Hepatocyte (in vitro differentiated cells): ENCODE measurements around the gene HIBADH. TPM values are rescaled to one million over a fixed set of nuclear protein-coding genes. Genes with fewer than 3 reads are reported as not detected.

ENCODE experiments used
- DNase-seq: peaks from one replicate; pipeline ENCODE4 v3.0.0-alpha.2; 2016; ENCODE audit warnings: low spot score
- H2AFZ ChIP-seq: fragments of 200-600 bp; sonication (generic); 2 replicates; pipeline ENCODE4 v1.6.0; 2016; ENCODE audit warnings: antibody characterized with exemption, mild to moderate bottlenecking
- H3K27ac ChIP-seq: fragments of 200-600 bp; sonication (generic); 2 replicates; pipeline ENCODE4 v1.5.1; 2016; ENCODE audit warnings: mild to moderate bottlenecking
- H3K27me3 ChIP-seq: fragments of 200-600 bp; sonication (generic); 2 replicates; pipeline ENCODE4 v1.6.1; 2016
- H3K36me3 ChIP-seq: fragments of 200-600 bp; sonication (generic); replicated peaks from 2 replicates; pipeline ENCODE4 v1.5.1; 2016; ENCODE audit warnings: low read depth; ENCODE audit not compliant: insufficient read depth
- H3K4me1 ChIP-seq: fragments of 200-600 bp; sonication (generic); 2 replicates; pipeline ENCODE4 v1.5.1; 2016; ENCODE audit warnings: mild to moderate bottlenecking, moderate library complexity; ENCODE audit not compliant: insufficient read depth
- H3K4me2 ChIP-seq: fragments of 200-600 bp; sonication (generic); 2 replicates; pipeline ENCODE4 v1.6.0; 2016
- H3K4me3 ChIP-seq: fragments of 200-600 bp; sonication (generic); 2 replicates; pipeline ENCODE4 v1.5.1; 2016; ENCODE audit warnings: mild to moderate bottlenecking
- H3K79me2 ChIP-seq: fragments of 200-600 bp; sonication (generic); 2 replicates; pipeline ENCODE4 v1.6.0; 2017; ENCODE audit warnings: mild to moderate bottlenecking
- H3K9me2 ChIP-seq: fragments of 200-600 bp; sonication (generic); replicated peaks from 2 replicates; pipeline ENCODE4 v1.6.0; 2017; ENCODE audit warnings: mild to moderate bottlenecking; ENCODE audit not compliant: insufficient read depth
- H3K9me3 ChIP-seq: fragments of 200-600 bp; sonication (generic); 2 replicates; pipeline ENCODE4 v1.5.1; 2016; ENCODE audit warnings: low read depth, mild to moderate bottlenecking
- H4K20me1 ChIP-seq: fragments of 200-600 bp; sonication (generic); 2 replicates; pipeline ENCODE4 v1.6.0; 2016; ENCODE audit warnings: mild to moderate bottlenecking; ENCODE audit not compliant: insufficient read depth, poor library complexity, severe bottlenecking
- CTCF ChIP-seq: fragments of 200-600 bp; sonication (generic); IDR thresholded peaks from 2 replicates; pipeline ENCODE4 v1.5.1; 2016; ENCODE audit warnings: antibody characterized with exemption, mild to moderate bottlenecking; ENCODE audit not compliant: poor library complexity
- EZH2 ChIP-seq: fragments of 200-600 bp; sonication (generic); IDR thresholded peaks from 2 replicates; pipeline ENCODE4 v1.6.1; 2016; ENCODE audit warnings: antibody characterized with exemption, mild to moderate bottlenecking, borderline replicate concordance
- EZH2phosphoT487 ChIP-seq: fragments of 200-600 bp; sonication (generic); IDR thresholded peaks from one replicate; pipeline ENCODE4 v1.6.1; 2018; ENCODE audit warnings: antibody characterized with exemption, mild to moderate bottlenecking, low read depth, moderate library complexity; ENCODE audit not compliant: unreplicated experiment, severe bottlenecking
- WGBS: methylation state at CpG from one replicate; pipeline ENCODE4 v1.1.6; 2016; ENCODE audit warnings: low lambda C conversion rate; ENCODE audit errors: missing lambda C conversion rate; 5-methylcytosine and 5-hydroxymethylcytosine counted together
- polyA plus RNA-seq: library from polyadenylated mRNA; unstranded; fragments of >200 nt; fragmentation: Nextera tagmentation; extraction: Ambion mirVana; gene quantifications from 2 replicates; pipeline ENCODE4 v1.2.1, GENCODE V29; 2016
- total RNA-seq: library from RNA; depleted of rRNA; stranded (reverse); fragments of >200 nt; gene quantifications from 2 replicates; pipeline ENCODE4 v1.2.3, GENCODE V29; 2014

The HIBADH gene
- total and polyA plus RNA-seq, 2 experiments from 2014 or later = 56.1 to 65.5 TPM

GRCh38 chr7:27587429-27587828, 75.3 kb downstream of the HIBADH start:
- Histone ChIP-seq H3K4me3 (no peak overlapping the region), H3K27ac (no peak overlapping the region), H3K36me3 (no peaks in the 10 kb centered on the region), H3K9me3 (no peaks in the 10 kb centered on the region), H3K79me2 (no peaks in the 10 kb centered on the region), H3K27me3 (no peaks in the 10 kb centered on the region), H3K9me2 (no peaks in the 10 kb centered on the region), H3K4me2 (no peak overlapping the region), H4K20me1 (no peaks in the 10 kb centered on the region), H3K4me1 (no peaks in the 10 kb centered on the region), H2AFZ (no peak overlapping the region)
- DNase-seq = no peak
- TF ChIP-seq EZH2phosphoT487 (no peak), CTCF (no peak), EZH2 (no peak)
- 93% methylated on average over 3 of the region's 3 CpGs for WGBS

GRCh38 chr7:27586825-27587224, 75.9 kb downstream of the HIBADH start:
- no peaks in the 10 kb centered on the region for H3K79me2 ChIP-seq
- H3K36me3 ChIP-seq = no peaks in the 10 kb centered on the region
- no peak overlapping the region for H3K27ac ChIP-seq
- H3K4me1 ChIP-seq = no peaks in the 10 kb centered on the region
- H3K9me2 ChIP-seq = no peaks in the 10 kb centered on the region
- H3K4me2 ChIP-seq = no peak overlapping the region
- WGBS = 89% methylated on average over 8 of the region's 8 CpGs
- DNase-seq = no peak
- no peaks in the 10 kb centered on the region for H3K27me3 ChIP-seq
- TF ChIP-seq EZH2phosphoT487 = no peak
- no peak for TF ChIP-seq EZH2
- no peak for TF ChIP-seq CTCF
- no peak overlapping the region for H2AFZ ChIP-seq
- no peaks in the 10 kb centered on the region for H3K9me3 ChIP-seq
- no peaks in the 10 kb centered on the region for H4K20me1 ChIP-seq
- no peak overlapping the region for H3K4me3 ChIP-seq

GRCh38 chr7:27585781-27586447, 76.8 kb downstream of the HIBADH start:
- WGBS = 44% methylated on average over 2 of the region's 2 CpGs
- no peak for DNase-seq
- TF ChIP-seq EZH2 (no peak), CTCF (no peak), EZH2phosphoT487 (no peak)
- no peaks in the 10 kb centered on the region for H3K4me1 ChIP-seq
- H3K79me2 ChIP-seq = no peaks in the 10 kb centered on the region
- no peaks in the 10 kb centered on the region for H3K27me3 ChIP-seq
- H3K4me3 ChIP-seq = no peak overlapping the region
- H3K36me3 ChIP-seq = no peaks in the 10 kb centered on the region
- no peak overlapping the region for H3K4me2 ChIP-seq
- H3K27ac ChIP-seq = no peak overlapping the region
- H2AFZ ChIP-seq = no peak overlapping the region
- no peaks in the 10 kb centered on the region for H3K9me3 ChIP-seq
- H3K9me2 ChIP-seq = no peaks in the 10 kb centered on the region
- H4K20me1 ChIP-seq = no peaks in the 10 kb centered on the region

- Histone ChIP-seq H3K79me2 (no peaks in the 10 kb centered on the region), H3K9me2 (no peaks in the 10 kb centered on the region), H3K27ac (no peak overlapping the region), H3K4me2 (no peak overlapping the region), H2AFZ (no peak overlapping the region), H3K4me1 (no peaks in the 10 kb centered on the region), H3K27me3 (no peaks in the 10 kb centered on the region), H3K9me3 (no peaks in the 10 kb centered on the region), H3K36me3 (no peaks in the 10 kb centered on the region), H4K20me1 (no peaks in the 10 kb centered on the region), H3K4me3 (no peak overlapping the region)
- WGBS = 97% methylated on average over 1 of the region's 1 CpG
- TF ChIP-seq EZH2 = no peak
- TF ChIP-seq CTCF = no peak
- TF ChIP-seq EZH2phosphoT487 = no peak
- no peak for DNase-seq
Observed at GRCh38 chr7:27581906-27582305, 80.8 kb downstream of the HIBADH start.
